IMR-90 (cell line): ENCODE results near the gene LTBP4. TPM values are rescaled to one million over a fixed set of nuclear protein-coding genes. Genes with fewer than 3 reads are reported as not detected.

Source experiments
- ATAC-seq: fragments of 200-7000 bp; cut with Tn5 transposase; 2 replicates; pipeline ENCODE4 v1.9.1; 2020; ENCODE audit warnings: low read depth, mild to moderate bottlenecking, moderate library complexity
- BruUV-seq: library from RNA; stranded (reverse); fragments of 400-500 nt; replicated peaks from 2 replicates; lab custom pipeline; 2021; lab: Mats Ljungman, UMichigan
- CTCF ChIA-PET: fragments of 300-600 bp; formaldehyde crosslinking; extraction: SDS; loops from one replicate; lab custom pipeline; 2021; ENCODE audit warnings: antibody characterized with exemption; lab: Yijun Ruan, JAX
- POLR2A ChIA-PET: fragments of 300-600 bp; sonication (Branson Sonifier 250); formaldehyde crosslinking; loops from one replicate; lab custom pipeline; 2022; ENCODE audit warnings: antibody characterized with exemption; ENCODE audit not compliant: unreplicated experiment; lab: Charles Lee
- DNase-seq: peaks from one replicate; pipeline ENCODE4 v3.0.0; 2013
- H2AFZ ChIP-seq: replicated peaks from 2 replicates; pipeline ENCODE3; 2013; ENCODE audit warnings: low read length, mild to moderate bottlenecking; ENCODE audit not compliant: poor library complexity
- H2AK5ac ChIP-seq: 2 replicates; pipeline ENCODE4 v1.6.1; 2013; ENCODE audit warnings: low read depth, low read length, inconsistent platforms
- H2AK9ac ChIP-seq: replicated peaks from 2 replicates; pipeline ENCODE3; 2013; ENCODE audit warnings: mild to moderate bottlenecking, low read depth, low read length, moderate library complexity; ENCODE audit not compliant: poor library complexity
- H2BK120ac ChIP-seq: 2 replicates; pipeline ENCODE4 v1.6.1; 2013; ENCODE audit warnings: low read depth, low read length, inconsistent platforms
- H2BK15ac ChIP-seq: 3 replicates; pipeline ENCODE4 v1.6.1; 2013; ENCODE audit warnings: low read depth, low read length, inconsistent platforms
- H2BK20ac ChIP-seq: 2 replicates; pipeline ENCODE4 v1.6.1; 2013; ENCODE audit warnings: low read depth, mild to moderate bottlenecking, inconsistent platforms, low read length, moderate library complexity
- H2BK5ac ChIP-seq: 2 replicates; pipeline ENCODE4 v1.6.1; 2013; ENCODE audit warnings: mild to moderate bottlenecking, low read depth, low read length, inconsistent platforms; ENCODE audit not compliant: poor library complexity, severe bottlenecking
- H3K14ac ChIP-seq: replicated peaks from 2 replicates; pipeline ENCODE4 v1.6.1; 2013; ENCODE audit warnings: low read depth, low read length, inconsistent platforms
- H3K18ac ChIP-seq: 2 replicates; pipeline ENCODE4 v1.6.1; 2013; ENCODE audit warnings: low read depth, low read length, control low read depth
- H3K23ac ChIP-seq: 2 replicates; pipeline ENCODE4 v1.6.1; 2013; ENCODE audit warnings: low read depth, low read length, inconsistent platforms
- H3K27ac ChIP-seq: 2 replicates; pipeline ENCODE4 v1.5.1; 2013; ENCODE audit warnings: mild to moderate bottlenecking, control low read depth, low read length; ENCODE audit not compliant: insufficient read depth
- H3K27me3 ChIP-seq: 2 replicates; pipeline ENCODE4 v1.6.1; 2013; ENCODE audit warnings: low read length; ENCODE audit not compliant: control insufficient read depth, insufficient read depth
- H3K36me3 ChIP-seq: 2 replicates; pipeline ENCODE4 v1.6.1; 2013; ENCODE audit warnings: low read length, mixed read lengths; ENCODE audit not compliant: control insufficient read depth, insufficient read depth
- H3K4ac ChIP-seq: 2 replicates; pipeline ENCODE4 v1.6.1; 2013; ENCODE audit warnings: low read depth, low read length, inconsistent platforms
- H3K4me1 ChIP-seq: 2 replicates; pipeline ENCODE4 v1.6.1; 2013; ENCODE audit warnings: low read length, mixed read lengths; ENCODE audit not compliant: control insufficient read depth, insufficient read depth
- H3K4me2 ChIP-seq: 2 replicates; pipeline ENCODE4 v1.6.1; 2013; ENCODE audit warnings: low read depth, mild to moderate bottlenecking, control low read depth, low read length, moderate library complexity
- H3K4me3 ChIP-seq: 2 replicates; pipeline ENCODE4 v1.5.1; 2013; ENCODE audit warnings: low read depth, mild to moderate bottlenecking, control low read depth, low read length, moderate library complexity; ENCODE audit not compliant: insufficient read depth
- H3K56ac ChIP-seq: 2 replicates; pipeline ENCODE4 v1.6.1; 2013; ENCODE audit warnings: low read length, inconsistent platforms; ENCODE audit not compliant: insufficient read depth; ENCODE audit errors: extremely low read depth
- H3K79me1 ChIP-seq, 2 experiments: 2 replicates each; pipeline ENCODE4 v1.6.1; 2013; ENCODE audit warnings: low read length in 2 of 2, inconsistent platforms in 1 of 2, low read depth in 1 of 2
- H3K9ac ChIP-seq: 2 replicates; pipeline ENCODE4 v1.6.1; 2013; ENCODE audit warnings: low read depth, low read length, control low read depth
- H3K9me1 ChIP-seq: 2 replicates; pipeline ENCODE4 v1.6.1; 2013; ENCODE audit warnings: low read length, inconsistent platforms; ENCODE audit not compliant: insufficient read depth
- H3K9me3 ChIP-seq: 2 replicates; pipeline ENCODE4 v1.6.1; 2013; ENCODE audit warnings: low read length; ENCODE audit not compliant: control insufficient read depth, insufficient read depth
- H4K20me1 ChIP-seq: 2 replicates; pipeline ENCODE4 v1.6.1; 2013; ENCODE audit warnings: low read length, inconsistent platforms; ENCODE audit not compliant: insufficient read depth
- H4K5ac ChIP-seq: 2 replicates; pipeline ENCODE4 v1.6.1; 2013; ENCODE audit warnings: mild to moderate bottlenecking, low read depth, low read length, control low read depth
- H4K8ac ChIP-seq, 2 experiments: 2 replicates each; pipeline ENCODE4 v1.6.1; 2013; ENCODE audit warnings: low read depth in 2 of 2, low read length in 2 of 2, control low read depth in 1 of 2, inconsistent platforms in 1 of 2
- H4K91ac ChIP-seq: 2 replicates; pipeline ENCODE4 v1.6.1; 2013; ENCODE audit warnings: low read depth, low read length, inconsistent platforms; ENCODE audit not compliant: insufficient read depth
- BHLHE40 ChIP-seq: fragments of 150-350 bp; IDR thresholded peaks from 2 replicates; pipeline ENCODE4 v1.6.1; 2016; ENCODE audit warnings: mild to moderate bottlenecking, low read depth, low read length
- CEBPB ChIP-seq: IDR thresholded peaks from 2 replicates; pipeline ENCODE4 v1.6.1; 2012; ENCODE audit warnings: low read depth, low read length, improper control_type of control experiment
- CHD1 ChIP-seq: IDR thresholded peaks from 2 replicates; pipeline ENCODE4 v1.6.1; 2012; ENCODE audit warnings: low read depth, low read length, improper control_type of control experiment
- CTCF ChIP-seq: conservative IDR thresholded peaks from 2 replicates; pipeline ENCODE4 v1.5.1; 2012; ENCODE audit warnings: mild to moderate bottlenecking, low read depth, low read length, improper control_type of control experiment
- POLR2A ChIP-seq: IDR thresholded peaks from 2 replicates; pipeline ENCODE4 v1.6.1; 2012; ENCODE audit warnings: mild to moderate bottlenecking, low read depth, low read length
- RCOR1 ChIP-seq: IDR thresholded peaks from 2 replicates; pipeline ENCODE4 v1.6.1; 2012; ENCODE audit warnings: mild to moderate bottlenecking, low read length, improper control_type of control experiment; ENCODE audit not compliant: insufficient replicate concordance
- WGBS, 2 experiments: methylation state at CpG; one replicate each; pipeline versions ENCODE4 v1.1.5 to v1.1.7; 2013; ENCODE audit warnings: missing lambda C conversion rate in 2 of 2; ENCODE audit not compliant: insufficient read length in 1 of 2; ENCODE audit errors: extremely low coverage in 2 of 2; 5-methylcytosine and 5-hydroxymethylcytosine counted together
- dilution Hi-C: fragments of 300-500 bp; cut with HindIII; formaldehyde crosslinking; loops from one replicate; pipeline ENCODE4 v1.14.3; 2018; ENCODE audit warnings: low sequenced_read_pairs; ENCODE audit not compliant: unreplicated experiment
- in situ Hi-C: fragments of 300-500 bp; cut with MboI; formaldehyde crosslinking; loops from 3 replicates; pipeline ENCODE4 v1.14.3; 2019; ENCODE audit warnings: low sequenced_read_pairs, inconsistent platforms, mixed read lengths
- intact Hi-C: fragments of 100-400 bp; cut with micrococcal nuclease; formaldehyde crosslinking; loops from 2 replicates; pipeline ENCODE4 v1.10.0; 2022
- polyA plus RNA-seq, 3 experiments: library from polyadenylated mRNA; depleted of rRNA; stranded (reverse); fragments of >200 nt; gene quantifications; 2 replicates each; pipeline ENCODE4 v1.2.3, GENCODE V29; 2012; ENCODE audit warnings: low replicate concordance in 1 of 3
- total RNA-seq: library from RNA; depleted of rRNA; stranded (reverse); fragments of >200 nt; gene quantifications from 2 replicates; pipeline ENCODE4 v1.2.3, GENCODE V29; 2012
- TF ChIP-seq, protein P1 (sequence below): fragments of 150-350 bp; IDR thresholded peaks from 2 replicates; pipeline ENCODE4 v1.6.1; 2016; ENCODE audit warnings: low read depth, mild to moderate bottlenecking, low read length, moderate library complexity, borderline replicate concordance

The LTBP4 gene
- total and polyA plus RNA-seq, 2 of the 4 experiments (the other 2 are of a cell fraction), result 14.7 to 70.3 TPM

DNA sequence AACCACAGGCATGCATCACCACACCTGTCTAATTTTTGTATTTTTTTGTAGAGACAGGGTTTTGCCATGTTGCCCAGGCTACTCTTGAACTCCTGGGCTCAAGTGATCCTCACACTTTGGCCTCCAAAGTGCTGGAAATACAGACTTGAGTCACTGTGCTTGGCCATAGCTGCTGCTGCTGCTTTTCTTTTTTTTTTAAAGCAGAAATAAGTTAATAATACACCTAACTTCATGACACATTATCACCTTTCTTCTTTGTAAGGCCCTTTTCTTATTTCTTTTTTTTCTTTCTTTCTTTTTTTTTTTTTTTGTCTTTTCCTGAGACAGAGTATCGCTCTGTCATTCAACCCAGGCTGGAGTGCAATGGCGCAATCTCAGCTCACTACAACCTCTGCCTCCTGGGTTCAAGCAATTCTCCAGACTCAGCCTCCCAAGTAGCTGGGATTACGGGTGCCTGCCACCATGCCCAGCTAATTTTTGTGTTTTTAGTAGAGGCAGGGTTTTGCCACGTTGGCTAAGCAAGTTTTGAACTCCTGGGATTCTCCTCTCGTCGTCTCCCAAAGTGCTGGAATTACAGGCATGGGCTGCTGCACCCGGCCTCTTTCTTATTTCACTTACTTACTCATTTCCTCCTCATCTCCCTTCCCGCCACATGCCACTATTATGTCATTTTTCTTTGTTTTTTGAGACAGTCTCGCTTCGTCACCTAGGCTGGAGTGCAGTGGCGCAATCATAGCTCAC is 15.8 kb upstream of the LTBP4 start:
- peak; percentile 44 for DNase-seq
- Histone ChIP-seq H3K4me3 (no peak overlapping the region), H3K79me1 (peaks cover 0 to 4% of the 10 kb centered on the region in 2 experiments; a peak in 1 of 4 replicates), H3K14ac (no peak overlapping the region), H3K27ac (no peak overlapping the region), H3K36me3 (peaks cover 57% of the 10 kb centered on the region), H4K5ac (no peak overlapping the region), H2AK9ac (no peak overlapping the region), H4K20me1 (no peaks in the 10 kb centered on the region; the same call in 1 of the 2 replicates), H3K4me2 (no peak overlapping the region), H2BK5ac (no peak overlapping the region), H3K18ac (no peak overlapping the region), H2AFZ (no peak overlapping the region), H3K4ac (no peak overlapping the region), H3K56ac (no peak overlapping the region), H3K23ac (no peak overlapping the region), H4K8ac (no peak overlapping the region), H2BK15ac (no peak overlapping the region), H3K9ac (no peak overlapping the region), H3K4me1 (no peaks in the 10 kb centered on the region), H3K9me3 (no peaks in the 10 kb centered on the region), H2BK120ac (no peak overlapping the region), H3K27me3 (no peaks in the 10 kb centered on the region), H4K91ac (no peak overlapping the region), H2AK5ac (no peak overlapping the region), H3K9me1 (peaks cover 4% of the 10 kb centered on the region; the same call in 1 of the 2 replicates), H2BK20ac (no peak overlapping the region)
- dilution Hi-C loops (no loop called here), in situ Hi-C loops (no loop called here), intact Hi-C loops (no loop called here)
- no peak for TF ChIP-seq CTCF
- TF ChIP-seq, protein P1, sequence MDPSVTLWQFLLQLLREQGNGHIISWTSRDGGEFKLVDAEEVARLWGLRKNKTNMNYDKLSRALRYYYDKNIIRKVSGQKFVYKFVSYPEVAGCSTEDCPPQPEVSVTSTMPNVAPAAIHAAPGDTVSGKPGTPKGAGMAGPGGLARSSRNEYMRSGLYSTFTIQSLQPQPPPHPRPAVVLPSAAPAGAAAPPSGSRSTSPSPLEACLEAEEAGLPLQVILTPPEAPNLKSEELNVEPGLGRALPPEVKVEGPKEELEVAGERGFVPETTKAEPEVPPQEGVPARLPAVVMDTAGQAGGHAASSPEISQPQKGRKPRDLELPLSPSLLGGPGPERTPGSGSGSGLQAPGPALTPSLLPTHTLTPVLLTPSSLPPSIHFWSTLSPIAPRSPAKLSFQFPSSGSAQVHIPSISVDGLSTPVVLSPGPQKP, result no peak
- TF ChIP-seq CEBPB, result peak; percentile 87
- TF ChIP-seq BHLHE40, result no peak
- no peak for TF ChIP-seq RCOR1
- TF ChIP-seq CHD1, result no peak
- no peak for TF ChIP-seq POLR2A
- no TSS peak for BruUV-seq
- no peak for ATAC-seq
- 80% methylated on average over 1 of the region's 11 CpGs; no CpG with 5 or more reads in 1 of the 2 experiments for WGBS, 2 experiments
- POLR2A ChIA-PET, result no interaction called here
- CTCF ChIA-PET, result no interaction called here
